Transverse colon (tissue), 4 donors: ENCODE results near the gene BAAT. TPM values are rescaled to one million over a fixed set of nuclear protein-coding genes. Genes with fewer than 3 reads are reported as not detected.

Experiments used
- DNase-seq: peaks from one replicate; pipeline ENCODE4 v3.0.0-alpha.2; 2019
- H3K27ac ChIP-seq, 4 donors: fragments of 200-600 bp; sonication (generic); 2 replicates each; pipeline ENCODE4 v1.5.1; 2016 to 2018; ENCODE audit warnings: inconsistent platforms in 4 of 4
- H3K27me3 ChIP-seq: fragments of 200-600 bp; sonication (generic); 2 replicates; pipeline ENCODE4 v1.5.1; 2017; ENCODE audit warnings: inconsistent platforms
- H3K36me3 ChIP-seq, 4 donors: fragments of 200-600 bp; sonication (generic); 2 replicates each; pipeline ENCODE4 v1.5.1; 2017 to 2019; ENCODE audit warnings: inconsistent platforms in 4 of 4
- H3K4me1 ChIP-seq, 4 donors: fragments of 200-600 bp; sonication (generic); 2 replicates each; pipeline ENCODE4 v1.5.1; 2017 to 2020; ENCODE audit warnings: inconsistent platforms in 4 of 4
- H3K4me3 ChIP-seq, 4 donors: fragments of 200-600 bp; sonication (generic); 1 replicate in 1 of 4; 2 replicates in 3 of 4; pipeline versions ENCODE4 v1.5.1 to v1.6.1; 2017 to 2019; ENCODE audit warnings: inconsistent platforms in 4 of 4
- H3K9me3 ChIP-seq, 2 donors: fragments of 200-600 bp; sonication (generic); 2 replicates each; pipeline ENCODE4 v1.5.1; 2017 to 2019; ENCODE audit warnings: inconsistent platforms in 2 of 2
- CTCF ChIP-seq, 5 experiments: fragments of 200-600 bp in 3 of 5; fragments of 450-650 bp in 2 of 5; sonication (generic) in 3 of 5; IDR thresholded peaks; 1 replicate in 2 of 5; 2 replicates in 3 of 5; pipeline ENCODE4 v1.5.1; 2016 to 2017; ENCODE audit warnings: antibody characterized with exemption in 5 of 5, inconsistent platforms in 3 of 5, mild to moderate bottlenecking in 2 of 5, moderate library complexity in 1 of 5
- EP300 ChIP-seq: sonication (generic); formaldehyde crosslinking; IDR thresholded peaks from one replicate; pipeline ENCODE4 v1.6.1; 2017; ENCODE audit warnings: antibody characterized with exemption, low read depth
- POLR2A ChIP-seq: fragments of 450-650 bp; IDR thresholded peaks from one replicate; pipeline ENCODE4 v1.6.1; 2016; ENCODE audit warnings: antibody characterized with exemption, mild to moderate bottlenecking, moderate library complexity
- POLR2AphosphoS5 ChIP-seq, 3 donors: sonication (generic); formaldehyde crosslinking; IDR thresholded peaks; one replicate each; pipeline ENCODE4 v1.6.1; 2016; ENCODE audit warnings: antibody characterized with exemption in 3 of 3
- WGBS, 2 donors: methylation state at CpG; one replicate each; pipeline ENCODE4 v1.1.5; 2018; ENCODE audit warnings: low coverage in 1 of 2; 5-methylcytosine and 5-hydroxymethylcytosine counted together
- in situ Hi-C, 4 donors: fragments of 200-750 bp; cut with MboI; loops; one replicate each; pipeline versions ENCODE4 v1.15.0 to v1.15.1; 2017; ENCODE audit warnings: low sequenced_read_pairs in 3 of 4, low pct_ligation_motif_present in 1 of 4, low pct_unique_long_range_greater_than_20kb in 1 of 4
- intact Hi-C: fragments of 100-400 bp; cut with DNase I; formaldehyde crosslinking; loops from one replicate; pipeline ENCODE4 v1.15.1; 2023; ENCODE audit warnings: low total_unique reads
- total RNA-seq, 4 donors: library from RNA; depleted of rRNA; stranded (reverse); fragments of >200 nt; gene quantifications; one replicate each; pipeline ENCODE4 v1.1.0, GENCODE V29; 2016

The BAAT gene
- total RNA-seq, 4 donors from 2014 or later: 0.14 TPM; not detected in 3

- Histone ChIP-seq H3K27me3 (no peaks in the 10 kb centered on the region), H3K4me1 (no peaks in the 10 kb centered on the region), H3K36me3 (no peaks in the 10 kb centered on the region), H3K9me3 (no peaks in the 10 kb centered on the region), H3K4me3 (no peak overlapping the region), H3K27ac (no peak overlapping the region)
- no peak for DNase-seq
- no peak for TF ChIP-seq CTCF (IDR thresholded peaks at IDR 0.05)
- no peak for TF ChIP-seq POLR2AphosphoS5 (IDR thresholded peaks at IDR 0.05)
- TF ChIP-seq POLR2A: no peak
- no peak for TF ChIP-seq EP300
- intact Hi-C loops: no loop called here
- in situ Hi-C loops: no loop called here
These were observed 19.6 kb downstream of the BAAT start for GRCh38 chr9:101365181-101365580.

- 60 to 96% methylated on average over 2 to 5 of the region's 5 CpGs for WGBS, 2 donors
- Histone ChIP-seq H3K36me3 (no peaks in the 10 kb centered on the region), H3K27ac (no peak overlapping the region), H3K27me3 (no peaks in the 10 kb centered on the region), H3K4me3 (no peak overlapping the region), H3K9me3 (no peaks in the 10 kb centered on the region), H3K4me1 (no peaks in the 10 kb centered on the region)
- in situ Hi-C loops (no loop called here), intact Hi-C loops (no loop called here)
- no peak for TF ChIP-seq EP300
- no peak for TF ChIP-seq CTCF (IDR thresholded peaks at IDR 0.05)
- no peak for TF ChIP-seq POLR2AphosphoS5 (IDR thresholded peaks at IDR 0.05)
- TF ChIP-seq POLR2A: no peak
- DNase-seq: no peak
These were observed 22.4 kb downstream of the BAAT start for GRCh38 chr9:101362450-101362849.

- in situ Hi-C loops (no loop called here), intact Hi-C loops (no loop called here)
- TF ChIP-seq EP300 (no peak), POLR2A (no peak), POLR2AphosphoS5 (IDR thresholded peaks at IDR 0.05) (no peak), CTCF (IDR thresholded peaks at IDR 0.05) (no peak)
- Histone ChIP-seq H3K9me3 (no peaks in the 10 kb centered on the region), H3K4me1 (peaks cover 0 to 1% (median 0%) of the 10 kb centered on the region in 4 donors), H3K36me3 (no peaks in the 10 kb centered on the region), H3K27me3 (no peaks in the 10 kb centered on the region), H3K4me3 (no peak overlapping the region), H3K27ac (no peak overlapping the region)
- no peak for DNase-seq
These were observed 24.2 kb downstream of the BAAT start for GRCh38 chr9:101360647-101361046.

- Histone ChIP-seq H3K36me3 (no peaks in the 10 kb centered on the region), H3K4me3 (no peak overlapping the region), H3K27me3 (no peaks in the 10 kb centered on the region), H3K9me3 (no peaks in the 10 kb centered on the region), H3K27ac (no peak overlapping the region), H3K4me1 (peaks cover 5 to 11% (median 7%) of the 10 kb centered on the region in 4 donors)
- in situ Hi-C loops (no loop called here), intact Hi-C loops (no loop called here)
- WGBS, 2 donors: 63 to 73% methylated on average over 1 of the region's 1 CpG
- no peak for DNase-seq
- TF ChIP-seq POLR2AphosphoS5 (IDR thresholded peaks at IDR 0.05): no peak
- TF ChIP-seq POLR2A: no peak
- no peak for TF ChIP-seq CTCF (IDR thresholded peaks at IDR 0.05)
- no peak for TF ChIP-seq EP300
These were observed 25.1 kb downstream of the BAAT start for GRCh38 chr9:101359679-101360078.
